ENCODE measurements around the gene SNX22. TPM values are rescaled to one million over a fixed set of nuclear protein-coding genes. Genes with fewer than 3 reads are reported as not detected.
A peak's percentile ranks its signal among the peaks of the same experiment; 100 is the strongest.

The SNX22 gene
- total RNA-seq, 2 donors from 2014 or later, result 12.2 to 15.9 TPM

- DNase-seq (ENCODE audit: low spot score), result no peak
- Histone ChIP-seq H3K36me3 (peaks cover 26 to 38% of the 10 kb centered on the region in 2 donors), H3K27me3 (replicated peaks; ENCODE audit: insufficient read depth) (no peaks in the 10 kb centered on the region), H3K4me1 (replicated peaks) (peaks cover 11% of the 10 kb centered on the region), H3K27ac (no peak overlapping the region), H3K9me3 (no peaks in the 10 kb centered on the region), H3K4me3 (no peak overlapping the region)
- no peak for TF ChIP-seq POLR2A (IDR thresholded peaks at IDR 0.05)
- 83% methylated on average over 15 of the region's 15 CpGs for WGBS
- intact Hi-C loops (cut with DNase I), result no loop called here
Observed at GRCh38 chr15:64155802-64156651, 4.5 kb downstream of the SNX22 start.

- DNase-seq (ENCODE audit: low spot score), result no peak
- 86% methylated on average over 16 of the region's 16 CpGs for WGBS
- peaks cover 26 to 38% of the 10 kb centered on the region in 2 donors for H3K36me3 ChIP-seq
- TF ChIP-seq, protein P1, sequence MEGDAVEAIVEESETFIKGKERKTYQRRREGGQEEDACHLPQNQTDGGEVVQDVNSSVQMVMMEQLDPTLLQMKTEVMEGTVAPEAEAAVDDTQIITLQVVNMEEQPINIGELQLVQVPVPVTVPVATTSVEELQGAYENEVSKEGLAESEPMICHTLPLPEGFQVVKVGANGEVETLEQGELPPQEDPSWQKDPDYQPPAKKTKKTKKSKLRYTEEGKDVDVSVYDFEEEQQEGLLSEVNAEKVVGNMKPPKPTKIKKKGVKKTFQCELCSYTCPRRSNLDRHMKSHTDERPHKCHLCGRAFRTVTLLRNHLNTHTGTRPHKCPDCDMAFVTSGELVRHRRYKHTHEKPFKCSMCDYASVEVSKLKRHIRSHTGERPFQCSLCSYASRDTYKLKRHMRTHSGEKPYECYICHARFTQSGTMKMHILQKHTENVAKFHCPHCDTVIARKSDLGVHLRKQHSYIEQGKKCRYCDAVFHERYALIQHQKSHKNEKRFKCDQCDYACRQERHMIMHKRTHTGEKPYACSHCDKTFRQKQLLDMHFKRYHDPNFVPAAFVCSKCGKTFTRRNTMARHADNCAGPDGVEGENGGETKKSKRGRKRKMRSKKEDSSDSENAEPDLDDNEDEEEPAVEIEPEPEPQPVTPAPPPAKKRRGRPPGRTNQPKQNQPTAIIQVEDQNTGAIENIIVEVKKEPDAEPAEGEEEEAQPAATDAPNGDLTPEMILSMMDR (IDR thresholded peaks at IDR 0.05), result no peak
- TF ChIP-seq POLR2A (IDR thresholded peaks at IDR 0.05) (no peak), POLR2AphosphoS5 (IDR thresholded peaks at IDR 0.05) (no peak)
- no peak overlapping the region for H3K27ac ChIP-seq
- H3K4me3 ChIP-seq, result no peak overlapping the region
- intact Hi-C loops (cut with DNase I), result no loop called here
- H3K9me3 ChIP-seq, result no peaks in the 10 kb centered on the region
- H3K4me1 ChIP-seq (replicated peaks), result peaks cover 19% of the 10 kb centered on the region
- no peaks in the 10 kb centered on the region for H3K27me3 ChIP-seq (replicated peaks; ENCODE audit: insufficient read depth)
Observed at GRCh38 chr15:64156652-64157331, 5.3 kb downstream of the SNX22 start.

- Histone ChIP-seq H3K9me3 (no peaks in the 10 kb centered on the region), H3K36me3 (peaks cover 26 to 38% of the 10 kb centered on the region in 2 donors), H3K27ac (no peak overlapping the region), H3K27me3 (replicated peaks; ENCODE audit: insufficient read depth) (no peaks in the 10 kb centered on the region), H3K4me1 (replicated peaks) (peaks cover 15% of the 10 kb centered on the region), H3K4me3 (no peak overlapping the region)
- 69% methylated on average over 1 of the region's 1 CpG for WGBS
- TF ChIP-seq POLR2A (IDR thresholded peaks at IDR 0.05) (no peak), POLR2AphosphoS5 (IDR thresholded peaks at IDR 0.05) (no peak)
- TF ChIP-seq, protein P1 (IDR thresholded peaks at IDR 0.05), result no peak
- intact Hi-C loops (cut with DNase I), result no loop called here
- DNase-seq (ENCODE audit: low spot score), result no peak
Observed at GRCh38 chr15:64157599-64158125, 6.1 kb downstream of the SNX22 start.

- no peak for DNase-seq (ENCODE audit: low spot score)
Observed at GRCh38 chr15:64158363-64159134, 7.0 kb downstream of the SNX22 start.

More at GRCh38 chr15:64158363-64159134, 7.0 kb downstream of the SNX22 start:
- H3K36me3 ChIP-seq, result peaks cover 26 to 38% of the 10 kb centered on the region in 2 donors
- peak overlapping the region in 1 of 2 donors; percentile 14 for H3K27ac ChIP-seq
- no peaks in the 10 kb centered on the region for H3K27me3 ChIP-seq (replicated peaks; ENCODE audit: insufficient read depth)
- peaks cover 15% of the 10 kb centered on the region for H3K4me1 ChIP-seq (replicated peaks)
- H3K9me3 ChIP-seq, result no peaks in the 10 kb centered on the region
- no peak for TF ChIP-seq POLR2A (IDR thresholded peaks at IDR 0.05)
- TF ChIP-seq, protein P1 (IDR thresholded peaks at IDR 0.05), result no peak
- no peak for TF ChIP-seq POLR2AphosphoS5 (IDR thresholded peaks at IDR 0.05)
- WGBS, result 80% methylated on average over 11 of the region's 11 CpGs
- intact Hi-C loops (cut with DNase I), result no loop called here
- H3K4me3 ChIP-seq, result no peak overlapping the region

All from prostate gland (tissue), 2 donors.